ENCODE results near the gene SPTBN2. TPM values are rescaled to one million over a fixed set of nuclear protein-coding genes. Genes with fewer than 3 reads are reported as not detected.

Gene SPTBN2
- total RNA-seq, 2 donors from 2014 or later = 1.2 to 5.6 TPM

GRCh38 chr11:66659763-66660162 is 69.3 kb downstream of the SPTBN2 start:
- H3K27me3 ChIP-seq (replicated peaks; ENCODE audit: insufficient read depth) = no peaks in the 10 kb centered on the region
- no peaks in the 10 kb centered on the region for H3K4me1 ChIP-seq (ENCODE audit: control insufficient read depth in 1 of 2, low read depth in 2 of 2)
- no peak overlapping the region for H3K27ac ChIP-seq
- no peak overlapping the region for H3K4me3 ChIP-seq
- no peak for DNase-seq (ENCODE audit: low spot score)
- no peaks in the 10 kb centered on the region for H3K9me3 ChIP-seq
- no peak for TF ChIP-seq CTCF (IDR thresholded peaks at IDR 0.05)
- peaks cover 19% of the 10 kb centered on the region for H3K36me3 ChIP-seq
- ATAC-seq (ENCODE audit: insufficient number of reproducible peaks, low FRiP score, low read depth) = no peak

- TF ChIP-seq CTCF (IDR thresholded peaks at IDR 0.05) = no peak
- Histone ChIP-seq H3K36me3 (peaks cover 23% of the 10 kb centered on the region), H3K4me1 (ENCODE audit: control insufficient read depth in 1 of 2, low read depth in 2 of 2) (no peaks in the 10 kb centered on the region), H3K4me3 (no peak overlapping the region), H3K9me3 (no peaks in the 10 kb centered on the region), H3K27ac (no peak overlapping the region), H3K27me3 (replicated peaks; ENCODE audit: insufficient read depth) (no peaks in the 10 kb centered on the region)
- ATAC-seq (ENCODE audit: insufficient number of reproducible peaks, low FRiP score, low read depth) (no peak), DNase-seq (ENCODE audit: low spot score) (no peak)
These were observed 75.9 kb downstream of the SPTBN2 start for GRCh38 chr11:66653123-66653522.

GRCh38 chr11:66652651-66653050 is 76.4 kb downstream of the SPTBN2 start:
- no peaks in the 10 kb centered on the region for H3K27me3 ChIP-seq (replicated peaks; ENCODE audit: insufficient read depth)
- no peak overlapping the region for H3K27ac ChIP-seq
- no peaks in the 10 kb centered on the region for H3K4me1 ChIP-seq (ENCODE audit: control insufficient read depth in 1 of 2, low read depth in 2 of 2)
- H3K4me3 ChIP-seq = no peak overlapping the region
- H3K9me3 ChIP-seq = no peaks in the 10 kb centered on the region
- no peak for ATAC-seq (ENCODE audit: insufficient number of reproducible peaks, low FRiP score, low read depth)
- peaks cover 21% of the 10 kb centered on the region for H3K36me3 ChIP-seq
- no peak for DNase-seq (ENCODE audit: low spot score)
- no peak for TF ChIP-seq CTCF (IDR thresholded peaks at IDR 0.05)

- no peaks in the 10 kb centered on the region for H3K9me3 ChIP-seq
- H3K27me3 ChIP-seq (replicated peaks; ENCODE audit: insufficient read depth) = no peaks in the 10 kb centered on the region
- H3K4me3 ChIP-seq = no peak overlapping the region
- H3K4me1 ChIP-seq (ENCODE audit: control insufficient read depth in 1 of 2, low read depth in 2 of 2) = peaks cover 0 to 4% of the 10 kb centered on the region in 2 donors
- TF ChIP-seq CTCF (IDR thresholded peaks at IDR 0.05) = no peak
- H3K36me3 ChIP-seq = peaks cover 25% of the 10 kb centered on the region
- ATAC-seq (ENCODE audit: insufficient number of reproducible peaks, low FRiP score, low read depth) = no peak
- H3K27ac ChIP-seq = no peak overlapping the region
- no peak for DNase-seq (ENCODE audit: low spot score)
These were observed 78.0 kb downstream of the SPTBN2 start for GRCh38 chr11:66651016-66651415.

GRCh38 chr11:66649903-66650302 is 79.1 kb downstream of the SPTBN2 start:
- Histone ChIP-seq H3K4me1 (ENCODE audit: control insufficient read depth in 1 of 2, low read depth in 2 of 2) (peaks cover 6 to 15% of the 10 kb centered on the region in 2 donors), H3K27me3 (replicated peaks; ENCODE audit: insufficient read depth) (no peaks in the 10 kb centered on the region), H3K4me3 (no peak overlapping the region), H3K36me3 (peaks cover 31% of the 10 kb centered on the region), H3K9me3 (no peaks in the 10 kb centered on the region), H3K27ac (no peak overlapping the region)
- ATAC-seq (ENCODE audit: insufficient number of reproducible peaks, low FRiP score, low read depth) (no peak), DNase-seq (ENCODE audit: low spot score) (no peak)
- no peak for TF ChIP-seq CTCF (IDR thresholded peaks at IDR 0.05)
